Measurements from ENCODE around the gene EIF2A.
A peak's percentile ranks its signal among the peaks of the same experiment; 100 is the strongest.

The EIF2A gene

DNA sequence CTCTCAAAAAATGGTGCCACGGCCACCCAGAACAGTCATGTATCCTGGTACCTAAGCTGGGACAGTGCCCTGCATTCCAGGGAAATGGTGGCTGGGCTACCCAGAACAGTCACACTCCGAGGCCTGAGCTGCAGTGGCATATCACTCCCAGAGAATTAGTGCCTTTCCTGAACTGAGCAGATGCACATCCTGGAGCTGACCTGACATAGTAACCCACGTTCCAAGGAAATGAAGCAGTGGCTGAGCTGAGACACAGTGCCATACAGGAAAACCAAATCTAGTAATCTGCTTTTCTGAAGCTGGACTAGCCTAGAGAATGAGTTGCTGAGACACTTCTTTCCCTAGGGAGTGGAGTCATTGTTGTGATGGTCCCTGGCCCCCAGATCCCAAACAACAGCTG lies 42.1 kb upstream of the EIF2A start:
- Histone ChIP-seq H2BK5ac (ENCODE audit: low read depth, low read length, poor library complexity, severe bottlenecking) (no peak overlapping the region), H3K9ac (ENCODE audit: low read length) (no peak overlapping the region), H3K27ac (ENCODE audit: low read length, poor library complexity, severe bottlenecking) (no peak overlapping the region), H3K27me3 (ENCODE audit: control insufficient read depth in 1 of 2, insufficient read depth in 1 of 2, low read length in 2 of 2) (no peaks in the 10 kb centered on the region), H3K9me3 (ENCODE audit: control insufficient read depth, low read length) (peaks cover 6% of the 10 kb centered on the region), H2BK12ac (ENCODE audit: low read length in 2 of 2) (no peak overlapping the region), H4K8ac (ENCODE audit: low read length) (no peak overlapping the region), H2AFZ (ENCODE audit: low read depth, low read length) (no peak overlapping the region), H2AK5ac (ENCODE audit: low read length, severe bottlenecking) (no peak overlapping the region), H3K23ac (ENCODE audit: low read length in 2 of 2) (no peak overlapping the region), H3K79me1 (replicated peaks; ENCODE audit: low read length, poor library complexity, severe bottlenecking) (no peaks in the 10 kb centered on the region), H3K4me2 (ENCODE audit: low read length, poor library complexity, severe bottlenecking) (no peak overlapping the region), H3K14ac (ENCODE audit: low read length in 2 of 2) (no peak overlapping the region), H3K18ac (ENCODE audit: low read depth in 1 of 2, low read length in 2 of 2) (no peak overlapping the region), H2BK120ac (ENCODE audit: low read depth, low read length) (no peak overlapping the region), H3K4ac (ENCODE audit: low read depth in 1 of 2, low read length in 2 of 2) (no peak overlapping the region), H4K91ac (ENCODE audit: low read length) (peak overlapping the region; percentile 10), H3K4me1 (ENCODE audit: control insufficient read depth, insufficient read depth, low read depth, low read length) (no peaks in the 10 kb centered on the region), H3K36me3 (ENCODE audit: control insufficient read depth in 1 of 2, insufficient read depth in 2 of 2, low read depth in 1 of 2, low read length in 2 of 2) (peaks cover 0 to 2% of the 10 kb centered on the region in 2 experiments), H2BK15ac (ENCODE audit: low read depth, poor library complexity, severe bottlenecking) (no peak overlapping the region), H3K4me3 (ENCODE audit: insufficient read depth in 1 of 2, low read depth in 1 of 2, low read length in 2 of 2) (no peak overlapping the region)
- DNase-seq, result no peak
- WGBS, result 80% methylated on average over 3 of the region's 3 CpGs

DNA sequence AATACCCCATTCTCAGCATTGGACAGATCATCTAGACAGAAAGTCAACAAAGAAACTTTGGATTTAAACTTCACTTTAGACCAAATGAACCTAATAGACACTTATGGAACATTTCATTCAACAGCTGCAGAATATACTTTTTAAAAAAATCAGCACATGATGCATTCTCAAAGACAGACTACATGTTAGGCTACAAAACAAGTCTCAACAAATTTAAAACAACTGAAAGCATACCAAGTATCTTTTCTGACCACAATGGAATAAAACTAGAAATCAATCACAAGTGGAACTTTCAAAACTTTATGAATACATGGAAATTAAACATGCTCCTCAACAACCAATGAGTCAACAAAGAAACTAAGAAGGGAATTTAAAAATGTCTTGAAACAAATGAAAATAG lies 38.2 kb upstream of the EIF2A start:
- no peak for DNase-seq
- H3K9ac ChIP-seq (ENCODE audit: low read length), result no peak overlapping the region
- H3K79me1 ChIP-seq (replicated peaks; ENCODE audit: low read length, poor library complexity, severe bottlenecking), result no peaks in the 10 kb centered on the region
- no peak overlapping the region for H4K91ac ChIP-seq (ENCODE audit: low read length)
- no peak overlapping the region for H2AFZ ChIP-seq (ENCODE audit: low read depth, low read length)
- no peaks in the 10 kb centered on the region for H3K27me3 ChIP-seq (ENCODE audit: control insufficient read depth in 1 of 2, insufficient read depth in 1 of 2, low read length in 2 of 2)
- no peak overlapping the region for H3K18ac ChIP-seq (ENCODE audit: low read depth in 1 of 2, low read length in 2 of 2)
- H3K4me1 ChIP-seq (ENCODE audit: control insufficient read depth, insufficient read depth, low read depth, low read length), result no peaks in the 10 kb centered on the region
- no peak overlapping the region for H2BK120ac ChIP-seq (ENCODE audit: low read depth, low read length)
- no peak overlapping the region for H3K4me2 ChIP-seq (ENCODE audit: low read length, poor library complexity, severe bottlenecking)
- H3K9me3 ChIP-seq (ENCODE audit: control insufficient read depth, low read length), result no peaks in the 10 kb centered on the region
- H2BK12ac ChIP-seq (ENCODE audit: low read length in 2 of 2), result no peak overlapping the region
- no peak overlapping the region for H4K8ac ChIP-seq (ENCODE audit: low read length)
- H2AK5ac ChIP-seq (ENCODE audit: low read length, severe bottlenecking), result no peak overlapping the region
- no peak overlapping the region for H2BK15ac ChIP-seq (ENCODE audit: low read depth, poor library complexity, severe bottlenecking)
- H3K36me3 ChIP-seq (ENCODE audit: control insufficient read depth in 1 of 2, insufficient read depth in 2 of 2, low read depth in 1 of 2, low read length in 2 of 2), result no peaks in the 10 kb centered on the region
- no peak overlapping the region for H3K4ac ChIP-seq (ENCODE audit: low read depth in 1 of 2, low read length in 2 of 2)
- no peak overlapping the region for H3K27ac ChIP-seq (ENCODE audit: low read length, poor library complexity, severe bottlenecking)
- no peak overlapping the region for H3K23ac ChIP-seq (ENCODE audit: low read length in 2 of 2)
- H3K14ac ChIP-seq (ENCODE audit: low read length in 2 of 2), result no peak overlapping the region
- H3K4me3 ChIP-seq (ENCODE audit: insufficient read depth in 1 of 2, low read depth in 1 of 2, low read length in 2 of 2), result no peak overlapping the region
- H2BK5ac ChIP-seq (ENCODE audit: low read depth, low read length, poor library complexity, severe bottlenecking), result no peak overlapping the region

DNA sequence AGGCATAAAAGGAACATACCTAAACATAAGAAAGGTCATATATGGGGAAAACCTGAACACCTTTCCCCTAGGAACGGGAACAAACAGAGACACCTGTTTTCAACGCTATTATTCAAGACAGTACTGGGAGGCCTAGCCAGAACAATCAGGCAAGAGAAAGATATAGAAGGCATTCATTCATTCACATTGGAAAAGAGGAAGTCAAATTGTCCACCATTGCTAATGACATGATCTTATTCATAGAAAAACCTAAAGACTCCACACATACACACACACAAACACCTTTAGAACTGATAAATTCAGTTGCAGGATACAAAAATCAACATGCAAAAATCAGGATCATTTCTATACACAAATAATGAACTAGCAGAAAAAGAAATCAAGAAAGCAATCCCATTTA lies 36.8 kb upstream of the EIF2A start:
- Histone ChIP-seq H3K27ac (ENCODE audit: low read length, poor library complexity, severe bottlenecking) (no peak overlapping the region), H3K14ac (ENCODE audit: low read length in 2 of 2) (no peak overlapping the region), H3K23ac (ENCODE audit: low read length in 2 of 2) (no peak overlapping the region), H2BK5ac (ENCODE audit: low read depth, low read length, poor library complexity, severe bottlenecking) (no peak overlapping the region), H3K4me3 (ENCODE audit: insufficient read depth in 1 of 2, low read depth in 1 of 2, low read length in 2 of 2) (no peak overlapping the region), H2AK5ac (ENCODE audit: low read length, severe bottlenecking) (no peak overlapping the region), H2BK12ac (ENCODE audit: low read length in 2 of 2) (no peak overlapping the region), H3K9ac (ENCODE audit: low read length) (no peak overlapping the region), H2BK120ac (ENCODE audit: low read depth, low read length) (no peak overlapping the region), H4K8ac (ENCODE audit: low read length) (no peak overlapping the region), H3K18ac (ENCODE audit: low read depth in 1 of 2, low read length in 2 of 2) (no peak overlapping the region), H2AFZ (ENCODE audit: low read depth, low read length) (no peak overlapping the region), H3K9me3 (ENCODE audit: control insufficient read depth, low read length) (no peaks in the 10 kb centered on the region), H3K4me1 (ENCODE audit: control insufficient read depth, insufficient read depth, low read depth, low read length) (no peaks in the 10 kb centered on the region), H3K36me3 (ENCODE audit: control insufficient read depth in 1 of 2, insufficient read depth in 2 of 2, low read depth in 1 of 2, low read length in 2 of 2) (no peaks in the 10 kb centered on the region), H3K4ac (ENCODE audit: low read depth in 1 of 2, low read length in 2 of 2) (no peak overlapping the region), H4K91ac (ENCODE audit: low read length) (no peak overlapping the region), H2BK15ac (ENCODE audit: low read depth, poor library complexity, severe bottlenecking) (no peak overlapping the region), H3K4me2 (ENCODE audit: low read length, poor library complexity, severe bottlenecking) (no peak overlapping the region), H3K27me3 (ENCODE audit: control insufficient read depth in 1 of 2, insufficient read depth in 1 of 2, low read length in 2 of 2) (no peaks in the 10 kb centered on the region), H3K79me1 (replicated peaks; ENCODE audit: low read length, poor library complexity, severe bottlenecking) (no peaks in the 10 kb centered on the region)
- no peak for DNase-seq
- 78% methylated on average over 2 of the region's 2 CpGs for WGBS

DNA sequence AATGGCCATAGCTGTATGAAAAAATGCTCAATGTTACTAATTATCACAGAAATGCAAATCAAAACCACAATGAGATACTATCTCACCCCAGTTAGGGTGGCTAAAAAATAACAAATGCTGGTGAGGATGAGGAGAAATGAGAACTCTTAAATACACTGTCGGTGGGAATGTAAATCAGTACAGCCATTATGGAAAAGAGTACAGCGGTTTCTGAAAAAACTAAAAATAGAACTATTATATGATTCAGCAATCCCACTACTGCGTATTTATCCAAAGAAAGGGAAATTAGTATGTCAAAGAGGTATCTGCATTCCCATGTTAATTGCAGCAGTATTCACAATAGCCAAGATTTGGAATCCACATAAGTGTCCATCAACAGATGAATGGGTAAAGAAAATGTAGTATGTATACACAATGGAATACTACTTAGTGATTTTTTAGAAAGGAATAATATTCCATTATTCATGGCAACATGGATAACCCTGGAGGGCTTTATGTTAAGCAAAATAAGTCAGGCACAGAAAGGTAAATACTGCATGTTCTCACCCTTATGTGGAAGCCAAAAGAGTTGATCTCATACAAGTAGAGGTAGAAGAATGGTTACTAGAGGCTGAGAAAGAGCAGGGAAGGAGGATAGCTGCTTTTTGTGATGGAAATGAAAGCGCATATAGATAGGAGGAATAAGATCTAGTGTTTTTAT lies 35.3 kb upstream of the EIF2A start:
- H3K4me2 ChIP-seq (ENCODE audit: low read length, poor library complexity, severe bottlenecking), result no peak overlapping the region
- no peak overlapping the region for H2BK5ac ChIP-seq (ENCODE audit: low read depth, low read length, poor library complexity, severe bottlenecking)

More for the DNA sequence above, 35.3 kb upstream of the EIF2A start:
- no peak for DNase-seq
- Histone ChIP-seq H3K27ac (ENCODE audit: low read length, poor library complexity, severe bottlenecking) (no peak overlapping the region), H3K4ac (ENCODE audit: low read depth in 1 of 2, low read length in 2 of 2) (no peak overlapping the region), H2AFZ (ENCODE audit: low read depth, low read length) (no peak overlapping the region), H3K9me3 (ENCODE audit: control insufficient read depth, low read length) (no peaks in the 10 kb centered on the region), H2BK120ac (ENCODE audit: low read depth, low read length) (no peak overlapping the region), H2AK5ac (ENCODE audit: low read length, severe bottlenecking) (no peak overlapping the region), H3K36me3 (ENCODE audit: control insufficient read depth in 1 of 2, insufficient read depth in 2 of 2, low read depth in 1 of 2, low read length in 2 of 2) (no peaks in the 10 kb centered on the region), H3K4me3 (ENCODE audit: insufficient read depth in 1 of 2, low read depth in 1 of 2, low read length in 2 of 2) (no peak overlapping the region), H3K14ac (ENCODE audit: low read length in 2 of 2) (no peak overlapping the region), H3K79me1 (replicated peaks; ENCODE audit: low read length, poor library complexity, severe bottlenecking) (no peaks in the 10 kb centered on the region), H3K18ac (ENCODE audit: low read depth in 1 of 2, low read length in 2 of 2) (no peak overlapping the region), H3K27me3 (ENCODE audit: control insufficient read depth in 1 of 2, insufficient read depth in 1 of 2, low read length in 2 of 2) (no peaks in the 10 kb centered on the region), H3K23ac (ENCODE audit: low read length in 2 of 2) (no peak overlapping the region), H3K4me1 (ENCODE audit: control insufficient read depth, insufficient read depth, low read depth, low read length) (no peaks in the 10 kb centered on the region), H4K91ac (ENCODE audit: low read length) (no peak overlapping the region), H2BK15ac (ENCODE audit: low read depth, poor library complexity, severe bottlenecking) (no peak overlapping the region), H3K9ac (ENCODE audit: low read length) (no peak overlapping the region), H4K8ac (ENCODE audit: low read length) (no peak overlapping the region), H2BK12ac (ENCODE audit: low read length in 2 of 2) (no peak overlapping the region)
- WGBS, result no CpG with 5 or more reads among the region's 4 CpGs
